K562 (cell line): Measurements from ENCODE around the gene FSTL3. TPM values are rescaled to one million over a fixed set of nuclear protein-coding genes. Genes with fewer than 3 reads are reported as not detected.
A peak's percentile ranks its signal among the peaks of the same experiment; 100 is the strongest.

ENCODE experiments used
- CCAR2 ChIP-seq: fragments of 200-400 bp; formaldehyde crosslinking; IDR thresholded peaks from 2 replicates; pipeline ENCODE4 v1.6.1; 2017; ENCODE audit warnings: mild to moderate bottlenecking, low read depth, low read length
- HLTF ChIP-seq: fragments of 450-650 bp; IDR thresholded peaks from 2 replicates; pipeline ENCODE4 v1.6.1; 2016
- HMG20A ChIP-seq: fragments of 450-650 bp; formaldehyde crosslinking; conservative IDR thresholded peaks from 2 replicates; pipeline ENCODE4 v1.4.0; 2020; ENCODE audit warnings: mild to moderate bottlenecking, mixed read lengths
- HSF4 ChIP-seq: fragments of 250-450 bp; sonication (Bioruptor Pico); IDR thresholded peaks from 2 replicates; pipeline ENCODE4 v2.1.2; 2022; ENCODE audit warnings: mild to moderate bottlenecking, moderate library complexity, borderline replicate concordance
- IRF2 ChIP-seq: sonication (generic); formaldehyde crosslinking; IDR thresholded peaks from 2 replicates; pipeline ENCODE4 v1.8.1; 2022; ENCODE audit warnings: mild to moderate bottlenecking, missing genetic modification reagents
- MCM5 ChIP-seq: fragments of 450-650 bp; IDR thresholded peaks from 2 replicates; pipeline ENCODE4 v1.6.1; 2016; ENCODE audit warnings: low read depth
- NR2C1 ChIP-seq, 2 experiments: fragments of 450-650 bp; IDR thresholded peaks; 2 replicates each; pipeline ENCODE4 v1.6.1; 2017; ENCODE audit warnings: mild to moderate bottlenecking in 2 of 2, antibody characterized with exemption in 1 of 2, inconsistent platforms in 1 of 2, missing compliant biosample characterization in 1 of 2, missing genetic modification characterization in 1 of 2
- NUFIP1 ChIP-seq: fragments of 450-650 bp; IDR thresholded peaks from 2 replicates; pipeline ENCODE4 v1.6.1; 2018; ENCODE audit not compliant: partially characterized antibody
- RBM25 ChIP-seq: fragments of 200-400 bp; formaldehyde crosslinking; IDR thresholded peaks from 2 replicates; pipeline ENCODE4 v1.6.1; 2018; ENCODE audit warnings: low read length, low read depth, moderate library complexity; ENCODE audit not compliant: severe bottlenecking
- SMAD4 ChIP-seq: fragments of 250-450 bp; sonication (Bioruptor Pico); conservative IDR thresholded peaks from 2 replicates; pipeline ENCODE4 v1.8.0; 2021; ENCODE audit warnings: inconsistent platforms, mild to moderate bottlenecking, moderate library complexity
- TCF7L2 ChIP-seq: fragments of 150-350 bp; IDR thresholded peaks from 2 replicates; pipeline ENCODE4 v1.6.1; 2016; ENCODE audit warnings: low read depth, mild to moderate bottlenecking, low read length, moderate library complexity
- YBX1 ChIP-seq: fragments of 450-650 bp; IDR thresholded peaks from 2 replicates; pipeline ENCODE4 v1.7.1; 2016; ENCODE audit warnings: mild to moderate bottlenecking
- ZFPM2 ChIP-seq: fragments of 250-450 bp; sonication (Bioruptor Pico); IDR thresholded peaks from 2 replicates; pipeline ENCODE4 v1.5.1; 2022; ENCODE audit warnings: mild to moderate bottlenecking
- ZNF436 ChIP-seq: fragments of 250-450, 450-650 bp; sonication (Bioruptor Pico); formaldehyde crosslinking; IDR thresholded peaks from 2 replicates; pipeline ENCODE4 v1.7.0; 2020; ENCODE audit warnings: mild to moderate bottlenecking
- ZNF445 ChIP-seq: fragments of 250-450 bp; sonication (Bioruptor Pico); IDR thresholded peaks from 2 replicates; pipeline ENCODE4 v1.4.0; 2020; ENCODE audit warnings: low read depth, mild to moderate bottlenecking, moderate library complexity
- ZSCAN32 ChIP-seq: fragments of 450-650 bp; formaldehyde crosslinking; IDR thresholded peaks from 2 replicates; pipeline ENCODE4 v1.4.0; 2020; ENCODE audit warnings: mild to moderate bottlenecking, moderate library complexity
- polyA plus RNA-seq, 8 experiments: library from polyadenylated mRNA; depleted of rRNA in 4 of 8; stranded (reverse) in 5 of 8; unstranded in 3 of 8; fragments of >200 nt; fragmentation: Nextera tagmentation in 2 of 8; fragmentation: Illumina TruSeq in 1 of 8; extraction: Ambion mirVana in 2 of 8; extraction: Trizol in 1 of 8; gene quantifications; 2 replicates each; pipeline versions ENCODE4 v1.2.1 to v1.2.3, GENCODE V29; 2011 to 2014; ENCODE audit warnings: inconsistent platforms in 1 of 8, missing spikeins in 1 of 8
- total RNA-seq, 7 experiments: library from RNA; depleted of rRNA in 6 of 7; stranded (reverse); fragments of >200 nt in 6 of 7; fragmentation: Illumina TruSeq in 2 of 7; extraction: Trizol in 2 of 7; gene quantifications; 2 replicates each; pipeline versions ENCODE4 v1.2.1 to v1.2.3, GENCODE V29; 2011 to 2021; ENCODE audit warnings: low replicate concordance in 1 of 7
- TF ChIP-seq, protein P1 (sequence below), 2 experiments: fragments of 450-650 bp; conservative IDR thresholded peaks; 2 replicates each; pipeline ENCODE4 v1.6.1; 2017; ENCODE audit warnings: mild to moderate bottlenecking in 2 of 2, moderate library complexity in 2 of 2
- TF ChIP-seq, protein P2 (sequence below): sonication (generic); formaldehyde crosslinking; IDR thresholded peaks from 2 replicates; pipeline ENCODE4 v1.8.0; 2023; ENCODE audit warnings: mild to moderate bottlenecking, missing genetic modification reagents
- TF ChIP-seq, protein P3 (sequence below): sonication (generic); formaldehyde crosslinking; IDR thresholded peaks from 2 replicates; pipeline ENCODE4 v1.8.1; 2023; ENCODE audit warnings: mild to moderate bottlenecking, missing genetic modification reagents
- TF ChIP-seq, protein P4 (sequence below): IDR thresholded peaks from 2 replicates; pipeline ENCODE4 v1.6.1; 2012; ENCODE audit warnings: low read depth, low read length, improper control_type of control experiment, borderline replicate concordance

FSTL3 gene
- total and polyA plus RNA-seq, 9 of the 15 experiments (the other 6 are each of a cell fraction or from before 2014, with no cell fraction given), result 0.35 to 6.8 (median 4.2) TPM; not detected in 1

DNA sequence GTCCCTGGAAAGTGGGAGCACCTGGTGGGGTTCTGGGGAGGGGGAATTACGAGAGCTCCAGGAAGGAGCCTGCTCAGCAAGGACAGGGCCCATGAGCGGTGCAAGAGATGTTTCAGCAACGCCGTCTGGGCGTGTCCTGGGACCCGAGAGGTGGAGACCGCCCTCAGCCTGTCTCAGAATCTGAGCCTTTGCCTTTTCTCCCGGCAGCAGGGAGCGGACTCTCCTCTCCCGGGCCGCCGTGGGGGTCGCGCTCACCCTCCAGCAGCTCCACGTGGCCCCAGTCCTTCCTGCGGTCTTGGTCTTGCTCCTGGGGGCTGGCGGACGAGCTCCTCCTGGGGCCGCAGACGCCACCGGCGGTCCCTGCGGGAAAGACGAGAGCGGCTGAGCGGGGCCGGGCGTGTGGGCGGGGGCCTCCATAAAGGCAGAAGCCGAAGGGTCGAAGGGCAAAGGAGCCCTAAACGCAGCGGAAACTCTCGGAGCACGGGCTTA, 43.6 kb upstream of the FSTL3 start (continued):
- TF ChIP-seq, protein P1, sequence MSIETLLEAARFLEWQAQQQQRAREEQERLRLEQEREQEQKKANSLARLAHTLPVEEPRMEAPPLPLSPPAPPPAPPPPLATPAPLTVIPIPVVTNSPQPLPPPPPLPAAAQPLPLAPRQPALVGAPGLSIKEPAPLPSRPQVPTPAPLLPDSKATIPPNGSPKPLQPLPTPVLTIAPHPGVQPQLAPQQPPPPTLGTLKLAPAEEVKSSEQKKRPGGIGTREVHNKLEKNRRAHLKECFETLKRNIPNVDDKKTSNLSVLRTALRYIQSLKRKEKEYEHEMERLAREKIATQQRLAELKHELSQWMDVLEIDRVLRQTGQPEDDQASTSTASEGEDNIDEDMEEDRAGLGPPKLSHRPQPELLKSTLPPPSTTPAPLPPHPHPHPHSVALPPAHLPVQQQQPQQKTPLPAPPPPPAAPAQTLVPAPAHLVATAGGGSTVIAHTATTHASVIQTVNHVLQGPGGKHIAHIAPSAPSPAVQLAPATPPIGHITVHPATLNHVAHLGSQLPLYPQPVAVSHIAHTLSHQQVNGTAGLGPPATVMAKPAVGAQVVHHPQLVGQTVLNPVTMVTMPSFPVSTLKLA (conservative IDR thresholded peaks at IDR 0.05), result peak; percentile 71 to 84; a peak in 3 of 4 replicates
- TF ChIP-seq, protein P2, sequence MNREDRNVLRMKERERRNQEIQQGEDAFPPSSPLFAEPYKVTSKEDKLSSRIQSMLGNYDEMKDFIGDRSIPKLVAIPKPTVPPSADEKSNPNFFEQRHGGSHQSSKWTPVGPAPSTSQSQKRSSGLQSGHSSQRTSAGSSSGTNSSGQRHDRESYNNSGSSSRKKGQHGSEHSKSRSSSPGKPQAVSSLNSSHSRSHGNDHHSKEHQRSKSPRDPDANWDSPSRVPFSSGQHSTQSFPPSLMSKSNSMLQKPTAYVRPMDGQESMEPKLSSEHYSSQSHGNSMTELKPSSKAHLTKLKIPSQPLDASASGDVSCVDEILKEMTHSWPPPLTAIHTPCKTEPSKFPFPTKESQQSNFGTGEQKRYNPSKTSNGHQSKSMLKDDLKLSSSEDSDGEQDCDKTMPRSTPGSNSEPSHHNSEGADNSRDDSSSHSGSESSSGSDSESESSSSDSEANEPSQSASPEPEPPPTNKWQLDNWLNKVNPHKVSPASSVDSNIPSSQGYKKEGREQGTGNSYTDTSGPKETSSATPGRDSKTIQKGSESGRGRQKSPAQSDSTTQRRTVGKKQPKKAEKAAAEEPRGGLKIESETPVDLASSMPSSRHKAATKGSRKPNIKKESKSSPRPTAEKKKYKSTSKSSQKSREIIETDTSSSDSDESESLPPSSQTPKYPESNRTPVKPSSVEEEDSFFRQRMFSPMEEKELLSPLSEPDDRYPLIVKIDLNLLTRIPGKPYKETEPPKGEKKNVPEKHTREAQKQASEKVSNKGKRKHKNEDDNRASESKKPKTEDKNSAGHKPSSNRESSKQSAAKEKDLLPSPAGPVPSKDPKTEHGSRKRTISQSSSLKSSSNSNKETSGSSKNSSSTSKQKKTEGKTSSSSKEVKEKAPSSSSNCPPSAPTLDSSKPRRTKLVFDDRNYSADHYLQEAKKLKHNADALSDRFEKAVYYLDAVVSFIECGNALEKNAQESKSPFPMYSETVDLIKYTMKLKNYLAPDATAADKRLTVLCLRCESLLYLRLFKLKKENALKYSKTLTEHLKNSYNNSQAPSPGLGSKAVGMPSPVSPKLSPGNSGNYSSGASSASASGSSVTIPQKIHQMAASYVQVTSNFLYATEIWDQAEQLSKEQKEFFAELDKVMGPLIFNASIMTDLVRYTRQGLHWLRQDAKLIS, result 0 out of 2 replicates have a peak, but pooled peaks have one; percentile 60
- TF ChIP-seq HSF4 (CRISPR knock-in tag) (no peak), NUFIP1 (no peak), ZSCAN32 (CRISPR knock-in tag) (no peak), HMG20A (CRISPR knock-in tag) (no peak), MCM5 (no peak), IRF2 (CRISPR knock-in tag) (no peak), ZNF436 (CRISPR knock-in tag) (no peak), HLTF (no peak), SMAD4 (CRISPR knock-in tag) (0 out of 2 replicates have a peak, but pooled peaks have one; percentile 39), TCF7L2 (no peak), NR2C1 (IDR thresholded peaks at IDR 0.05) (no peak), NR2C1 (tag; IDR thresholded peaks at IDR 0.05) (no peak), RBM25 (no peak), YBX1 (no peak), ZFPM2 (CRISPR knock-in tag) (no peak), CCAR2 (no peak), ZNF445 (CRISPR knock-in tag) (no peak)
- TF ChIP-seq, protein P3, sequence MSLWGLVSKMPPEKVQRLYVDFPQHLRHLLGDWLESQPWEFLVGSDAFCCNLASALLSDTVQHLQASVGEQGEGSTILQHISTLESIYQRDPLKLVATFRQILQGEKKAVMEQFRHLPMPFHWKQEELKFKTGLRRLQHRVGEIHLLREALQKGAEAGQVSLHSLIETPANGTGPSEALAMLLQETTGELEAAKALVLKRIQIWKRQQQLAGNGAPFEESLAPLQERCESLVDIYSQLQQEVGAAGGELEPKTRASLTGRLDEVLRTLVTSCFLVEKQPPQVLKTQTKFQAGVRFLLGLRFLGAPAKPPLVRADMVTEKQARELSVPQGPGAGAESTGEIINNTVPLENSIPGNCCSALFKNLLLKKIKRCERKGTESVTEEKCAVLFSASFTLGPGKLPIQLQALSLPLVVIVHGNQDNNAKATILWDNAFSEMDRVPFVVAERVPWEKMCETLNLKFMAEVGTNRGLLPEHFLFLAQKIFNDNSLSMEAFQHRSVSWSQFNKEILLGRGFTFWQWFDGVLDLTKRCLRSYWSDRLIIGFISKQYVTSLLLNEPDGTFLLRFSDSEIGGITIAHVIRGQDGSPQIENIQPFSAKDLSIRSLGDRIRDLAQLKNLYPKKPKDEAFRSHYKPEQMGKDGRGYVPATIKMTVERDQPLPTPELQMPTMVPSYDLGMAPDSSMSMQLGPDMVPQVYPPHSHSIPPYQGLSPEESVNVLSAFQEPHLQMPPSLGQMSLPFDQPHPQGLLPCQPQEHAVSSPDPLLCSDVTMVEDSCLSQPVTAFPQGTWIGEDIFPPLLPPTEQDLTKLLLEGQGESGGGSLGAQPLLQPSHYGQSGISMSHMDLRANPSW (CRISPR knock-in tag), result no peak
- TF ChIP-seq, protein P4, sequence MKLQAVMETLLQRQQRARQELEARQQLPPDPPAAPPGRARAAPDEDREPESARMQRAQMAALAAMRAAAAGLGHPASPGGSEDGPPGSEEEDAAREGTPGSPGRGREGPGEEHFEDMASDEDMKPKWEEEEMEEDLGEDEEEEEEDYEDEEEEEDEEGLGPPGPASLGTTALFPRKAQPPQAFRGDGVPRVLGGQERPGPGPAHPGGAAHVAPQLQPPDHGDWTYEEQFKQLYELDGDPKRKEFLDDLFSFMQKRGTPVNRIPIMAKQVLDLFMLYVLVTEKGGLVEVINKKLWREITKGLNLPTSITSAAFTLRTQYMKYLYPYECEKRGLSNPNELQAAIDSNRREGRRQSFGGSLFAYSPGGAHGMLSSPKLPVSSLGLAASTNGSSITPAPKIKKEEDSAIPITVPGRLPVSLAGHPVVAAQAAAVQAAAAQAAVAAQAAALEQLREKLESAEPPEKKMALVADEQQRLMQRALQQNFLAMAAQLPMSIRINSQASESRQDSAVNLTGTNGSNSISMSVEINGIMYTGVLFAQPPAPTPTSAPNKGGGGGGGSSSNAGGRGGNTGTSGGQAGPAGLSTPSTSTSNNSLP, result no peak
